DND-41 (cell line): ENCODE measurements around the gene CDX1.

Source experiments
- ATAC-seq: fragments of 200-7000 bp; cut with Tn5 transposase; 3 replicates; pipeline ENCODE4 v1.9.1; 2021; ENCODE audit warnings: low read depth; ENCODE audit not compliant: insufficient read depth
- DNase-seq: peaks from one replicate; pipeline ENCODE4 v3.0.0-alpha.2; 2020
- H2AFZ ChIP-seq: 2 replicates; pipeline ENCODE4 v1.6.0; 2012; ENCODE audit warnings: low read depth, low read length
- H3K27ac ChIP-seq: 2 replicates; pipeline ENCODE4 v1.5.1; 2012; ENCODE audit warnings: low read length, inconsistent platforms
- H3K27me3 ChIP-seq: fragments of 200-600 bp; sonication (generic); 2 replicates; pipeline ENCODE4 v1.6.0; 2012; ENCODE audit warnings: low read length, mild to moderate bottlenecking, inconsistent platforms; ENCODE audit not compliant: insufficient read depth, poor library complexity
- H3K36me3 ChIP-seq: 2 replicates; pipeline ENCODE4 v1.5.1; 2012; ENCODE audit warnings: low read length, inconsistent platforms; ENCODE audit not compliant: insufficient read depth
- H3K4me1 ChIP-seq: 2 replicates; pipeline ENCODE4 v1.5.1; 2012; ENCODE audit warnings: mild to moderate bottlenecking, low read length; ENCODE audit not compliant: insufficient read depth
- H3K4me2 ChIP-seq: 2 replicates; pipeline ENCODE4 v1.6.0; 2012; ENCODE audit warnings: mild to moderate bottlenecking, moderate library complexity, low read length, inconsistent platforms; ENCODE audit not compliant: insufficient read depth
- H3K4me3 ChIP-seq, 2 experiments: fragments of 200-600 bp in 1 of 2; shearing (Covaris generic) in 1 of 2; 2 replicates each; pipeline ENCODE4 v1.5.1; 2012 to 2016; ENCODE audit warnings: inconsistent platforms in 2 of 2, low read length in 2 of 2, mild to moderate bottlenecking in 2 of 2, low read depth in 1 of 2, moderate library complexity in 1 of 2
- H3K79me2 ChIP-seq: 2 replicates; pipeline ENCODE4 v1.6.0; 2012; ENCODE audit warnings: low read length, inconsistent platforms; ENCODE audit not compliant: insufficient read depth
- H3K9ac ChIP-seq: 2 replicates; pipeline ENCODE4 v1.6.0; 2012; ENCODE audit warnings: low read depth, mild to moderate bottlenecking, inconsistent platforms, low read length, moderate library complexity
- H3K9me3 ChIP-seq: 2 replicates; pipeline ENCODE4 v1.5.1; 2012; ENCODE audit warnings: low read length, moderate library complexity, mild to moderate bottlenecking, inconsistent platforms; ENCODE audit not compliant: insufficient read depth, severe bottlenecking
- H4K20me1 ChIP-seq: 2 replicates; pipeline ENCODE4 v1.6.0; 2012; ENCODE audit warnings: low read length; ENCODE audit not compliant: insufficient read depth
- CTCF ChIP-seq: IDR thresholded peaks from 2 replicates; pipeline ENCODE4 v1.5.1; 2012; ENCODE audit warnings: borderline replicate concordance, low read length, moderate library complexity, mild to moderate bottlenecking; ENCODE audit not compliant: poor library complexity, severe bottlenecking; ENCODE audit errors: extremely low read depth
- EZH2 ChIP-seq: IDR thresholded peaks from 3 replicates; pipeline ENCODE4 v1.6.1; 2012; ENCODE audit warnings: borderline replicate concordance, low read depth, mild to moderate bottlenecking, moderate library complexity, low read length, inconsistent platforms; ENCODE audit not compliant: severe bottlenecking

Gene CDX1

GRCh38 chr5:150119421-150120061 is 47.0 kb upstream of the CDX1 start:
- no peak for DNase-seq
- Histone ChIP-seq H3K27ac (no peak overlapping the region), H3K79me2 (no peaks in the 10 kb centered on the region), H3K27me3 (no peaks in the 10 kb centered on the region), H4K20me1 (no peaks in the 10 kb centered on the region), H3K4me1 (no peaks in the 10 kb centered on the region), H3K4me2 (no peak overlapping the region), H3K4me3 (no peak overlapping the region), H3K36me3 (no peaks in the 10 kb centered on the region), H3K9me3 (no peaks in the 10 kb centered on the region), H2AFZ (no peak overlapping the region), H3K9ac (no peak overlapping the region)
- TF ChIP-seq CTCF (no peak), EZH2 (no peak)
- ATAC-seq: no peak

GRCh38 chr5:150120062-150120441 is 46.5 kb upstream of the CDX1 start:
- Histone ChIP-seq H3K79me2 (no peaks in the 10 kb centered on the region), H3K27me3 (no peaks in the 10 kb centered on the region), H3K4me3 (no peak overlapping the region), H3K9ac (no peak overlapping the region), H3K9me3 (no peaks in the 10 kb centered on the region), H3K4me1 (no peaks in the 10 kb centered on the region), H3K36me3 (no peaks in the 10 kb centered on the region), H4K20me1 (no peaks in the 10 kb centered on the region), H2AFZ (no peak overlapping the region), H3K4me2 (no peak overlapping the region), H3K27ac (no peak overlapping the region)
- no peak for TF ChIP-seq CTCF
- TF ChIP-seq EZH2: no peak
- DNase-seq: no peak
- ATAC-seq: no peak

- Histone ChIP-seq H3K4me2 (no peak overlapping the region), H4K20me1 (no peaks in the 10 kb centered on the region), H3K4me1 (no peaks in the 10 kb centered on the region), H3K9ac (no peak overlapping the region), H3K36me3 (no peaks in the 10 kb centered on the region), H2AFZ (no peak overlapping the region), H3K4me3 (no peak overlapping the region), H3K9me3 (no peaks in the 10 kb centered on the region), H3K27me3 (no peaks in the 10 kb centered on the region), H3K79me2 (no peaks in the 10 kb centered on the region), H3K27ac (no peak overlapping the region)
- ATAC-seq: no peak
- DNase-seq: no peak
- TF ChIP-seq CTCF: no peak
- TF ChIP-seq EZH2: no peak
Observed at GRCh38 chr5:150120617-150121447, 45.7 kb upstream of the CDX1 start.
